Measurements from ENCODE around the gene YKT6.
"Not testable (repeated sequence)": the region's sequence is repeated elsewhere in the genome, so short reads cannot be mapped to it uniquely, and the experiment has no call there.

YKT6 gene

GRCh38 chr7:44172352-44172751 is 28.4 kb upstream of the YKT6 start:
- Histone ChIP-seq H3K36me3 (ENCODE audit: control insufficient read depth, insufficient read depth, low read length) (no peaks in the 10 kb centered on the region), H3K27ac (ENCODE audit: insufficient read depth, low read length, poor library complexity, severe bottlenecking) (no peak overlapping the region), H3K4me3 (ENCODE audit: insufficient read depth, low read depth, low read length, poor library complexity, severe bottlenecking) (no peak overlapping the region), H3K9me3 (ENCODE audit: control insufficient read depth, low read length) (no peaks in the 10 kb centered on the region), H3K27me3 (replicated peaks; ENCODE audit: control insufficient read depth, insufficient read depth, low read length, poor library complexity, severe bottlenecking) (no peaks in the 10 kb centered on the region), H3K4me1 (ENCODE audit: control insufficient read depth, insufficient read depth, low read length, poor library complexity, severe bottlenecking) (no peaks in the 10 kb centered on the region)
- no peak for DNase-seq

GRCh38 chr7:44172803-44173424 is 27.9 kb upstream of the YKT6 start:
- H3K4me3 ChIP-seq (ENCODE audit: insufficient read depth, low read depth, low read length, poor library complexity, severe bottlenecking), result no peak overlapping the region
- DNase-seq, result no peak
- no peaks in the 10 kb centered on the region for H3K9me3 ChIP-seq (ENCODE audit: control insufficient read depth, low read length)
- no peaks in the 10 kb centered on the region for H3K36me3 ChIP-seq (ENCODE audit: control insufficient read depth, insufficient read depth, low read length)
- H3K27ac ChIP-seq (ENCODE audit: insufficient read depth, low read length, poor library complexity, severe bottlenecking), result no peak overlapping the region
- H3K27me3 ChIP-seq (replicated peaks; ENCODE audit: control insufficient read depth, insufficient read depth, low read length, poor library complexity, severe bottlenecking), result no peaks in the 10 kb centered on the region
- H3K4me1 ChIP-seq (ENCODE audit: control insufficient read depth, insufficient read depth, low read length, poor library complexity, severe bottlenecking), result no peaks in the 10 kb centered on the region

- Histone ChIP-seq H3K4me3 (ENCODE audit: insufficient read depth, low read depth, low read length, poor library complexity, severe bottlenecking) (no peak overlapping the region), H3K27ac (ENCODE audit: insufficient read depth, low read length, poor library complexity, severe bottlenecking) (no peak overlapping the region), H3K4me1 (ENCODE audit: control insufficient read depth, insufficient read depth, low read length, poor library complexity, severe bottlenecking) (no peaks in the 10 kb centered on the region), H3K36me3 (ENCODE audit: control insufficient read depth, insufficient read depth, low read length) (no peaks in the 10 kb centered on the region), H3K9me3 (ENCODE audit: control insufficient read depth, low read length) (no peaks in the 10 kb centered on the region), H3K27me3 (replicated peaks; ENCODE audit: control insufficient read depth, insufficient read depth, low read length, poor library complexity, severe bottlenecking) (no peaks in the 10 kb centered on the region)
- no peak for DNase-seq
These were observed 26.7 kb upstream of the YKT6 start for GRCh38 chr7:44173911-44174693.

DNA sequence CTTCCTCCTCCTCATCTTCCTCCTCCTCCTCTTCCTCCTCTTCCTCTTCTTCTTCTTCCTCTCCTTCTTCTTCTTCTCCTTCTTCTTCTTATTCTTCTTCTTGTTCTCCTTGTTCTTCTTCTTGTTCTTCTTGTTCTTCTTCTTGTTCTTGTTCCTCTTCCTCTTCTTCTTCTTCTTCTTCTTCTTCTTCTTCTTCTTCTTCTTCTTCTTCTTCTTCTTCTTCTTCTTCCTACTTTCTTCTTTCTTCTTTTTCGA is 26.2 kb upstream of the YKT6 start:
- H3K36me3 ChIP-seq (ENCODE audit: control insufficient read depth, insufficient read depth, low read length); H3K4me1 ChIP-seq (ENCODE audit: control insufficient read depth, insufficient read depth, low read length, poor library complexity, severe bottlenecking); DNase-seq; H3K27me3 ChIP-seq (replicated peaks; ENCODE audit: control insufficient read depth, insufficient read depth, low read length, poor library complexity, severe bottlenecking); H3K4me3 ChIP-seq (ENCODE audit: insufficient read depth, low read depth, low read length, poor library complexity, severe bottlenecking); H3K9me3 ChIP-seq (ENCODE audit: control insufficient read depth, low read length); H3K27ac ChIP-seq (ENCODE audit: insufficient read depth, low read length, poor library complexity, severe bottlenecking): not testable (repeated sequence)

DNA sequence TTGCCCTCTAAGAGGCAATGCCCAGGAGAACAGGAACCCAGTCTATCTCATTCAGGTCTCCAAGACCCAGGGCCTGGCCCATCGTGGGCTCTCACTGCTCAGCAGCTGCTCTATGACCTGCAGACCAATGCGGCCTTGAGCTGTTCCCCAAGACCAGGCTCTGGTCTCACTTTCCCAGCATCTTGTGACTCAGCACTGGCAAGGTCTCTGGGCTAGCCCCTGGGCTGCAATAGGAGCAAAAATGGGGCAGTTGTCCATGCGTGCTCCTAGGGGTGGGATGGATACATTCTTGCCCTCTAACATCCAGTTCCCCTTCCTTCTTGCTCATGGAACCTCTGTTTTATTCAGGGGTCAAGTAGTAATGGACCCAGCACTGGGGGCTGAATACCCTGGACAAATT is 25.0 kb upstream of the YKT6 start:
- no peaks in the 10 kb centered on the region for H3K36me3 ChIP-seq (ENCODE audit: control insufficient read depth, insufficient read depth, low read length)
- H3K4me3 ChIP-seq (ENCODE audit: insufficient read depth, low read depth, low read length, poor library complexity, severe bottlenecking), result no peak overlapping the region
- no peak for DNase-seq
- H3K27ac ChIP-seq (ENCODE audit: insufficient read depth, low read length, poor library complexity, severe bottlenecking), result no peak overlapping the region
- no peaks in the 10 kb centered on the region for H3K27me3 ChIP-seq (replicated peaks; ENCODE audit: control insufficient read depth, insufficient read depth, low read length, poor library complexity, severe bottlenecking)
- no peaks in the 10 kb centered on the region for H3K4me1 ChIP-seq (ENCODE audit: control insufficient read depth, insufficient read depth, low read length, poor library complexity, severe bottlenecking)
- no peaks in the 10 kb centered on the region for H3K9me3 ChIP-seq (ENCODE audit: control insufficient read depth, low read length)

DNA sequence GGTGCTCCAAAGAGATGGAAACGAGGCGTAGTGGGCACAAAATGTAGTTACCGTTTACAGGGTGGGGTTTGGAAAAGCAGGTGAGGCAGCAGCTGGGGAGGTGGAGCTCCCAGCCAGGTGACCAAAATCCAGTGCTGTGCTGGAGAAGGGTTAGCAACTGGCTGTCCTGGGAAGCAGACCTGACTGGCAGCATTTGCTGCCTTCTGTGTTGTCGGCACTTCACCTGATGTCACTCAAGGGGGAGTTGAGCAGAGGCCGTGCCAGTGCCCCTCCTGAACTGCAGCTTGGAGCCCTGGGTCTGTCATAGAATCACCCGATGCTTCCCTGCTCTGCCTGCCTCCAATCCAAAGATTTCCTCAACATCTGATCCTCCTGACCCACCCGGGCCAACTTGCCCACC is 24.3 kb upstream of the YKT6 start:
- H3K9me3 ChIP-seq (ENCODE audit: control insufficient read depth, low read length), result no peaks in the 10 kb centered on the region
- H3K27ac ChIP-seq (ENCODE audit: insufficient read depth, low read length, poor library complexity, severe bottlenecking), result no peak overlapping the region
- H3K4me1 ChIP-seq (ENCODE audit: control insufficient read depth, insufficient read depth, low read length, poor library complexity, severe bottlenecking), result no peaks in the 10 kb centered on the region
- H3K4me3 ChIP-seq (ENCODE audit: insufficient read depth, low read depth, low read length, poor library complexity, severe bottlenecking), result no peak overlapping the region
- H3K36me3 ChIP-seq (ENCODE audit: control insufficient read depth, insufficient read depth, low read length), result no peaks in the 10 kb centered on the region
- no peaks in the 10 kb centered on the region for H3K27me3 ChIP-seq (replicated peaks; ENCODE audit: control insufficient read depth, insufficient read depth, low read length, poor library complexity, severe bottlenecking)
- DNase-seq, result no peak

GRCh38 chr7:44177570-44178131 is 23.1 kb upstream of the YKT6 start:
- Histone ChIP-seq H3K27me3 (replicated peaks; ENCODE audit: control insufficient read depth, insufficient read depth, low read length, poor library complexity, severe bottlenecking) (no peaks in the 10 kb centered on the region), H3K4me3 (ENCODE audit: insufficient read depth, low read depth, low read length, poor library complexity, severe bottlenecking) (no peak overlapping the region), H3K9me3 (ENCODE audit: control insufficient read depth, low read length) (no peaks in the 10 kb centered on the region), H3K36me3 (ENCODE audit: control insufficient read depth, insufficient read depth, low read length) (no peaks in the 10 kb centered on the region), H3K27ac (ENCODE audit: insufficient read depth, low read length, poor library complexity, severe bottlenecking) (no peak overlapping the region), H3K4me1 (ENCODE audit: control insufficient read depth, insufficient read depth, low read length, poor library complexity, severe bottlenecking) (no peaks in the 10 kb centered on the region)
- DNase-seq, result no peak

- H3K36me3 ChIP-seq (ENCODE audit: control insufficient read depth, insufficient read depth, low read length), result no peaks in the 10 kb centered on the region
- no peak overlapping the region for H3K4me3 ChIP-seq (ENCODE audit: insufficient read depth, low read depth, low read length, poor library complexity, severe bottlenecking)
- H3K9me3 ChIP-seq (ENCODE audit: control insufficient read depth, low read length), result no peaks in the 10 kb centered on the region
- no peak for DNase-seq
- no peak overlapping the region for H3K27ac ChIP-seq (ENCODE audit: insufficient read depth, low read length, poor library complexity, severe bottlenecking)
- H3K4me1 ChIP-seq (ENCODE audit: control insufficient read depth, insufficient read depth, low read length, poor library complexity, severe bottlenecking), result no peaks in the 10 kb centered on the region
- H3K27me3 ChIP-seq (replicated peaks; ENCODE audit: control insufficient read depth, insufficient read depth, low read length, poor library complexity, severe bottlenecking), result no peaks in the 10 kb centered on the region
These were observed 20.1 kb upstream of the YKT6 start for GRCh38 chr7:44180631-44181030.

DNA sequence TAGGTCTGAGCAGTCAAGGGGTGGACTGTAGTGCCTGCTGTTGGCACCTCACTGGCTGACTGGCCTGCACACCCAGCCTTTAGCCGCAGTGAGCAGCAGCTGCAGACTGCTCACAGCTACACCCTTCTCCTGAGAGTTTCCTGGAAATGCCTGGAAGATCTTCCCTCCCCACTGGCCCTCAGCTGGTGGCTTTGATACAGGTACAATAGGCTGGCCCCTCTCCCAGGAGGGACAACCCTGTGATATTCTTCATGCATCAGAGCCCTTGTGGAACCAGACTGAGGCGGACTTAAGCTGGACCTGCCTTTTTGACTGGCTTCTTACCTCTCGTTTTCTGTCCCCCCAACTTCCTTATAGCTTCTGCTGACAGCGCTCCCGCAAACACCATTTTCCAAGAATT is 18.0 kb upstream of the YKT6 start:
- Histone ChIP-seq H3K4me1 (ENCODE audit: control insufficient read depth, insufficient read depth, low read length, poor library complexity, severe bottlenecking) (no peaks in the 10 kb centered on the region), H3K27ac (ENCODE audit: insufficient read depth, low read length, poor library complexity, severe bottlenecking) (no peak overlapping the region), H3K4me3 (ENCODE audit: insufficient read depth, low read depth, low read length, poor library complexity, severe bottlenecking) (no peak overlapping the region), H3K9me3 (ENCODE audit: control insufficient read depth, low read length) (no peaks in the 10 kb centered on the region), H3K36me3 (ENCODE audit: control insufficient read depth, insufficient read depth, low read length) (no peaks in the 10 kb centered on the region), H3K27me3 (replicated peaks; ENCODE audit: control insufficient read depth, insufficient read depth, low read length, poor library complexity, severe bottlenecking) (no peaks in the 10 kb centered on the region)
- no peak for DNase-seq

GRCh38 chr7:44183386-44183785 is 17.4 kb upstream of the YKT6 start:
- Histone ChIP-seq H3K4me3 (ENCODE audit: insufficient read depth, low read depth, low read length, poor library complexity, severe bottlenecking) (no peak overlapping the region), H3K27ac (ENCODE audit: insufficient read depth, low read length, poor library complexity, severe bottlenecking) (no peak overlapping the region), H3K4me1 (ENCODE audit: control insufficient read depth, insufficient read depth, low read length, poor library complexity, severe bottlenecking) (no peaks in the 10 kb centered on the region), H3K36me3 (ENCODE audit: control insufficient read depth, insufficient read depth, low read length) (no peaks in the 10 kb centered on the region), H3K9me3 (ENCODE audit: control insufficient read depth, low read length) (no peaks in the 10 kb centered on the region), H3K27me3 (replicated peaks; ENCODE audit: control insufficient read depth, insufficient read depth, low read length, poor library complexity, severe bottlenecking) (no peaks in the 10 kb centered on the region)
- no peak for DNase-seq
